Fibroblast of villous mesenchyme (primary cell): ENCODE data around the gene SPECC1. TPM values are rescaled to one million over a fixed set of nuclear protein-coding genes. Genes with fewer than 3 reads are reported as not detected.
A peak's percentile ranks its signal among the peaks of the same experiment; 100 is the strongest.
"Not testable (repeated sequence)": the region's sequence is repeated elsewhere in the genome, so short reads cannot be mapped to it uniquely, and the experiment has no call there.

Experiments
- DNase-seq: peaks from one replicate; pipeline ENCODE4 v3.0.0-alpha.2; 2010; ENCODE audit warnings: low read depth
- H3K4me3 ChIP-seq: 2 replicates; pipeline ENCODE4 v1.5.1; 2011; ENCODE audit warnings: low read depth, mild to moderate bottlenecking, low read length
- CTCF ChIP-seq: IDR thresholded peaks from 2 replicates; pipeline ENCODE4 v1.5.1; 2012; ENCODE audit warnings: low read depth, mild to moderate bottlenecking, low read length; ENCODE audit not compliant: insufficient read depth
- total RNA-seq: library from RNA; depleted of rRNA; stranded (reverse); fragments of >200 nt; gene quantifications from 2 replicates; pipeline ENCODE4 v1.2.3, GENCODE V29; 2012

The SPECC1 gene
- total RNA-seq, 1 donor: 148 TPM

- no peak for TF ChIP-seq CTCF
- no peak for DNase-seq
- H3K4me3 ChIP-seq: no peak overlapping the region
Measured at GRCh38 chr17:20092973-20093626, 83.9 kb downstream of the SPECC1 start.

GRCh38 chr17:20094777-20095176 is 85.6 kb downstream of the SPECC1 start:
- no peak for TF ChIP-seq CTCF
- DNase-seq: no peak
- no peak overlapping the region for H3K4me3 ChIP-seq

- H3K4me3 ChIP-seq: no peak overlapping the region
- peak; percentile 33 for DNase-seq
- peak; percentile 46 for TF ChIP-seq CTCF
Measured at GRCh38 chr17:20095336-20096080, 86.3 kb downstream of the SPECC1 start.

- no peak for TF ChIP-seq CTCF
- DNase-seq: no peak
- no peak overlapping the region for H3K4me3 ChIP-seq
Measured at GRCh38 chr17:20096430-20096829, 87.3 kb downstream of the SPECC1 start.

- H3K4me3 ChIP-seq: no peak overlapping the region
- no peak for DNase-seq
- TF ChIP-seq CTCF: no peak
Measured at GRCh38 chr17:20097330-20097729, 88.2 kb downstream of the SPECC1 start.

- TF ChIP-seq CTCF: no peak
- DNase-seq: no peak
- no peak overlapping the region for H3K4me3 ChIP-seq
Measured at GRCh38 chr17:20098314-20098713, 89.2 kb downstream of the SPECC1 start.

GRCh38 chr17:20100806-20101205 is 91.6 kb downstream of the SPECC1 start:
- not testable (repeated sequence) for DNase-seq, H3K4me3 ChIP-seq
